Fibroblast of lung (primary cell): Measurements from ENCODE around the gene CUBN.

ENCODE experiments used
- EZH2 ChIP-seq: IDR thresholded peaks from 2 replicates; pipeline ENCODE4 v1.5.1; 2012; ENCODE audit warnings: low read length, control low read depth, mild to moderate bottlenecking; ENCODE audit errors: missing control alignments
- TF ChIP-seq, protein P1 (sequence below), 2 donors: IDR thresholded peaks in 1 of 2; conservative IDR thresholded peaks in 1 of 2; 1 replicate in 1 of 2; 2 replicates in 1 of 2; pipeline ENCODE4 v1.5.1; 2011 to 2012; ENCODE audit warnings: low read length in 2 of 2, control low read depth in 1 of 2, inconsistent platforms in 1 of 2, low read depth in 1 of 2, mild to moderate bottlenecking in 1 of 2

DNA sequence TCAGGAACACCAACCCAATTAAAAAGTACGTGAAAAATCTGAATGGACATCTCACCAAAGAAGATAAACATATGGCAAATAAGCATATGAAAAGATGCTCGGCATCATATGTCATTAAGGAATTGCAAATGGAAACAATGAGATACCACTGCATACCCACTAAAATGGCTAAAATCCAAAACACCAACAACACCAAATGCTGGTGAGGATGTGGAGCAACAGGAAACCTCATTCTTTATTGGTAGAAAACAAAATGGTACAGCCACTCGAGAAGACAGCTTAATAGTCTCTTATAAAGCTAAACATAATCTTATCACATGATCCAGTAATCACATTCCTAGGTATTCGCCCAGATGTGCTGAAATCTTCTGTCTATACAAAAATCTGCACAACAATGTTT, 325.5 kb downstream of the CUBN start:
- TF ChIP-seq, protein P1, sequence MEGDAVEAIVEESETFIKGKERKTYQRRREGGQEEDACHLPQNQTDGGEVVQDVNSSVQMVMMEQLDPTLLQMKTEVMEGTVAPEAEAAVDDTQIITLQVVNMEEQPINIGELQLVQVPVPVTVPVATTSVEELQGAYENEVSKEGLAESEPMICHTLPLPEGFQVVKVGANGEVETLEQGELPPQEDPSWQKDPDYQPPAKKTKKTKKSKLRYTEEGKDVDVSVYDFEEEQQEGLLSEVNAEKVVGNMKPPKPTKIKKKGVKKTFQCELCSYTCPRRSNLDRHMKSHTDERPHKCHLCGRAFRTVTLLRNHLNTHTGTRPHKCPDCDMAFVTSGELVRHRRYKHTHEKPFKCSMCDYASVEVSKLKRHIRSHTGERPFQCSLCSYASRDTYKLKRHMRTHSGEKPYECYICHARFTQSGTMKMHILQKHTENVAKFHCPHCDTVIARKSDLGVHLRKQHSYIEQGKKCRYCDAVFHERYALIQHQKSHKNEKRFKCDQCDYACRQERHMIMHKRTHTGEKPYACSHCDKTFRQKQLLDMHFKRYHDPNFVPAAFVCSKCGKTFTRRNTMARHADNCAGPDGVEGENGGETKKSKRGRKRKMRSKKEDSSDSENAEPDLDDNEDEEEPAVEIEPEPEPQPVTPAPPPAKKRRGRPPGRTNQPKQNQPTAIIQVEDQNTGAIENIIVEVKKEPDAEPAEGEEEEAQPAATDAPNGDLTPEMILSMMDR (conservative IDR thresholded peaks at IDR 0.05 in 1 of 2, IDR thresholded peaks at IDR 0.05 in 1 of 2; ENCODE audit: low read depth in 1 of 2, low read length in 2 of 2) = no peak
- TF ChIP-seq EZH2 = no peak
